Measurements from ENCODE around the gene MYO6.
A peak's percentile ranks its signal among the peaks of the same experiment; 100 is the strongest.
"Not testable (repeated sequence)": the region's sequence is repeated elsewhere in the genome, so short reads cannot be mapped to it uniquely, and the experiment has no call there.

MYO6 gene

DNA sequence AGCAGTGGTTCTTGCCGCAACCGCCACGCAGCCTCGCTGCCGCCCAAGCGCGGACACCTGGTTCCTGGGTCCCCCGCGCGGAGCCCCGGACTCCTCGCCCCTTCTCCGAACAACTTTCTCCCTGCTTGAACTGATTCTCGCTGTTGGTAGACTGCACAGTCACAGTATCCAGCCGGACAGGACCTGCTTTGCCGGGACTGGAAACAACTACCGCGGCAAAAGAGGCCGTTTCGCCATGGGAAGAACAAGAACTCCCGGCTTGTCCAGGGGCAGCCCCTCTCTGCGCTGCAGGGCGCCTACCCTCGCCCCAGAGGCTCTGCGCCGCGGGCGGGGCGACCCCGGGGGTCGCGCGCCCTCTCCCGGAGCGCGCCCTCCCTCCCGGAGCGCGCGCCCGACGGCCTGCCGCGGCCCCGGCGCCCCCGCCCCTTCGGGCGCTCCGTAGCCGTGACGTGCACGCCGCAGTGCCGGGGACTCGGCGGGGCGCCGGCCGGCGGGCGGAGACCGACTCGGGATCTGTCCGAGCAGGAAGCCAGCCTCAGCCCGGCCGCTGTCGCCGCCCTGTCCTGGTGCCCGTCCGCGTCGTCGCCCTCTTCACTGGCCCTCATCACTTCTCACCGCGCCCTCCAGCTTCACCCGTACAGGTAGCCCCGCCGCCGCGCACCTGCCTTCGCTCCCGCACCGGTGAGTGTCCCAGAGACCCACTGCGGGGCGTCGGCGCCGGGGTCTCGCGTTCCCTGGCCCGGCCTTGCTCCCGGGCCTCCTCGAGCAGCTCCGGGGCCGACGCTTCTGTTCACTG lies at the start of gene MYO6:
MYO6 (plus strand) TSS at position 497 of the 796 bp plus-strand sequence. CDS start 68,309 bp downstream, outside the sequence.
- DNase-seq, result peak; percentile 73

DNA sequence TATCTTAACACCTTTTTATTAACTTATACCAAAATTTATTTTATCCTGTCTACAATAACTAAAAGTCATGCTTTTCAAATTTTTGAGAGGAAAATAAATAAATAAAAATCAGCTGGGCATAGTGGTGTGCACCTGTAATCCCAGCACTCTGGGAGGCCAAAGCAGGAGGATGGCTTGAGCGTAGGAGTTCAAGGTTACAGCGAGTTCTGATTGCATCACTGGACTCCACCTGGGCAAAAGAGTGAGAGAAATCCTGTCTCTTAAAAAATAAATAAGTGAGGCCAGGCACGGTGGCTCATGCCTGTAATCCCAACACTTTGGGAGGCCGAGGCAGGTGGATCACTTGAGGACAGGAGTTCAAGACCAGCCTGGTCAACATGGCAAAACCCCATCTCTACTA lies 40.7 kb upstream of the MYO6 start:
- not testable (repeated sequence) for DNase-seq

DNA sequence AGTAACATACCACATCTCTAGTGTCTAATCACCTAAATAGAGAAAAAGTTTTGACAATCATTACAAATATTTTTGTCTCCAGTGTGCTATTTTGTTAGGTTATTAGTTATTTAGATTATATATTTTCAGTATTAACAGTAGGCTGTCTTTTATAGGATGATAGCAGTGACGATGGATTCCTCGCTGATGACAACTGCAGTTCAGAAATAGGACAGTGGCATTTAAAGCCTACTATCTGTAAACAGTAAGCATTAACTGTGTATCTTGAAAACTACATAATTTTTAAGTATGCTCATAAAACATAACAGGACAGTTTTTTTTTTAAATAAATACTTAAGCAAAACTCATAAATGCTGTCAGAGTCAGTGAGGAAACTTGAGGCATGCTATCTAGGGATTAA lies 37.9 kb upstream of the MYO6 start:
- no peak for DNase-seq

- no peak for DNase-seq
Measured at GRCh38 chr6:75719133-75719532, 29.9 kb upstream of the MYO6 start.

DNA sequence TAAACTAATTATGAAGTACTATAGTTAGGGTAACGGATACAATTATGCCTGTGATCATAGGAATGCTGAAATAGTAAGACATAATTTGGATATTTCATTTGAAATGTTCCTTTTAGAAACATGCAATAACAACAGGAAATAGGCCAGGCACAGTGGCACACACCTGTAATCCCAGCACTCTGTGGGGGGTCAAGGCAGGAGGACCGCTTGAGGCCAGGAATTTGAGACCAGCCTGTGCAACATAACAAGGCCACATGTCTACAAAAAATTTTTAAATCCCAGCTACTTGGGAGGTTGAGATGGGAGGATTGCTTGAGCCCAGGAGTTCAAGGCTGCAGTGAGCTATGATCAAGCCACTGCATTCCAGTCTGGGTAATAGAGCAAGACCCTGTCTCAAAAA lies 25.7 kb upstream of the MYO6 start:
- no peak for DNase-seq

GRCh38 chr6:75727206-75727605 lies 21.8 kb upstream of the MYO6 start:
- DNase-seq, result no peak

DNA sequence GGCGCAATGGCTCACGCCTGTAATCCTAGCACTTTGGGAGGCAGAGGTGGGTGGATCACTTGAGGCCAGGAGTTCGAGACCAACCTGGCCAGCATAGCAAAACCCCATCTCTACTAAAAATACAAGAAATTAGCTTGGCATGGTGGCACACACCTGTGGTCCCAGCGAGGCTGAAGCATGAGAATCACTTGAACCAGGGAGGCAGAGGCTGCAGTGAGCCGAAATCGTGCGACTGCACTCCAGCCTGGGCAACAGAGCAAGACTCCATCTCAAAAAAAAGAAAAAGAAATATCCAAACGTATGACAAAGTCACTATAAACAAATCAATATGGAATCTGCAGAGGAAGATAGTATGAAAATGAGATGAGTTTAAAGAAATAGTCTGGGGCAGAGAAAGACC lies 18.0 kb upstream of the MYO6 start:
- not testable (repeated sequence) for DNase-seq

DNA sequence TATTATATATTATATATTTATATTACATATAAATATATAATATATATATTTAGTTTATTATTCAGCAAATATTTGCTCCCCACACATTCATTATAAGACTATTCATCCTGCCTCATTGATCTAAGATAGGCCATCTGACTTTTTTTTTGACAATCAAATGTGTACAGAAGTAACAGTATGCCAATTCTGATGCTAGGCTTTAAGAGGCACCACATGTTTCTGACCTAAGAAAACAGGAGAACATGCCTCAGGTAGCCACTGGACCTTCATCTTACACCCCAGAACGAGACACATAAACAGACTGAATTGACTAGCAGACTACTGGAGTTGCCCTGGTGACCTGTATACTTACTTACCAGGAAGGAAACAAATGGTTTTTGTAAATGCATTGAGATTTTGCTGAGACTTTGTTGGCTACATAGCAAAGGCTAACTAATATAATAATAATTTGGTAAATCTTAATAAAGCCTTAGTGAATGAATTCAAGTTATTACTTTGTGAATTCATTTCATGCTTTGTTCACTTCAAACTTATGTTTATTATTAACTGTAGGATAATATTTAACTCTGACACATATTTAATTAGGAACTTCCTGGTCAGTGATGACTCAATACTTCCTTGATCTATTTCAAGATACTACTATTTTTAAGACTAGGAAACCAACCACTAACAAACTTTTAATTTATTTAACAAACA lies 13.4 kb upstream of the MYO6 start:
- no peak for DNase-seq

DNA sequence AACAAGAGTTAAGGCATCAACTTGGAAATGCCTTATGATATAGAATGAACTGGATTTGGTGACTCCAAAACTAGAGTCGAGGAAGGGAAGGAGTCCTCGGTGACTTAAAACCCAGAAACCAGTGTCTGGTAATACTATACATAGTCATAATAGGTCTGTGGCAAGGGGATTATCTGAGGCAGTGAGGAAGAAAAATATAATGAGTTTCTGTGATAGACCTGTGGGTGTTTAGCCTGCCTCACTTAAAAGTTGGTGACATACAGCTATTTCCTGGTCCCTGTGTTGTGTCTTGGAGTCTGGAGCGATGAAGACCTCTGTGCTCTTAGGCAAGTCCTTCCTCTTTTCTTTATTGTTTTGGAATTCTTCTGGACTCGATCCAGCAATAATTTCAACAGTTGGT lies 5.1 kb upstream of the MYO6 start:
- no peak for DNase-seq

GRCh38 chr6:75745404-75745803 lies 3.6 kb upstream of the MYO6 start:
- no peak for DNase-seq

- peak; percentile 46 for DNase-seq
Measured at GRCh38 chr6:75746221-75746620, 2.8 kb upstream of the MYO6 start.

DNA sequence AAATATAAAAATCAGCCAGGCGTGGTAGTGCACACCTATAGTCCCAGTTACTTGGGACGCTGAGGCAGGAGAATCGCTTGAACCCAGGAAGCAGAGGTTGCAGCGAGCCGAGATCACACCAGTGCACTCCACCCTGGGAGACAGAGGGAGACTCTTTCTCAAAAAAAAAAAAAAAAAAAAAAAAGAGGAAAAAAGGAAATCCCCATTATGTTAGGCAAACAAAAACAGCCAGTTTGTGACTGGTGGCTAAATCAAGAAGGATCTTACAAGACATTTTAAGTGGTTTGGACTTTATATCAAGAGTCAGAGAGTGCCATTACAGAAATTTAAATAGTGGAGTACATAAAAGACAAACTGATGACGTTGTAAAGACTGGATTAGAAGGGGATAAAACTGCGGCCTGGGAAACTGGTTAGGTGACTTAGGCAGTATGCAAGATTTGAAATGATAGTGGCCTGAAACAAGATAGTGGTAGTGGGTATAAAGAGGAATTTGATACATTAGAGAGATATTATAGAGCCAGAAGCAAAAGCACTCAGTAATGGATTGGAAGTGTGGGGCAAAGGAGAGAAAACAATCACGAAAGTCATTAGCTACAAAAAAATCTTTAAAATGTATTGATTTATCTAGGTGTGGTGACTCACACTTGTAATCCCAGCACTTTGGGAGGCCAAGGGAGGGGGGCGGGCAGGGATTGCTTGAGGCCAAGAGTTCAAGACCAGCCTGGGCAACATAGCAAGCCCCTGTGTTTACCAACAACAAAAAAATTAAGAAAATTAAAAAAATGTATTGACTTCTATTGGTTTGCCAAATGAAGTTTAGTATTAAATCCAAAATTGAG lies 1.7 kb upstream of the MYO6 start:
- DNase-seq, result peak; percentile 21

DNA sequence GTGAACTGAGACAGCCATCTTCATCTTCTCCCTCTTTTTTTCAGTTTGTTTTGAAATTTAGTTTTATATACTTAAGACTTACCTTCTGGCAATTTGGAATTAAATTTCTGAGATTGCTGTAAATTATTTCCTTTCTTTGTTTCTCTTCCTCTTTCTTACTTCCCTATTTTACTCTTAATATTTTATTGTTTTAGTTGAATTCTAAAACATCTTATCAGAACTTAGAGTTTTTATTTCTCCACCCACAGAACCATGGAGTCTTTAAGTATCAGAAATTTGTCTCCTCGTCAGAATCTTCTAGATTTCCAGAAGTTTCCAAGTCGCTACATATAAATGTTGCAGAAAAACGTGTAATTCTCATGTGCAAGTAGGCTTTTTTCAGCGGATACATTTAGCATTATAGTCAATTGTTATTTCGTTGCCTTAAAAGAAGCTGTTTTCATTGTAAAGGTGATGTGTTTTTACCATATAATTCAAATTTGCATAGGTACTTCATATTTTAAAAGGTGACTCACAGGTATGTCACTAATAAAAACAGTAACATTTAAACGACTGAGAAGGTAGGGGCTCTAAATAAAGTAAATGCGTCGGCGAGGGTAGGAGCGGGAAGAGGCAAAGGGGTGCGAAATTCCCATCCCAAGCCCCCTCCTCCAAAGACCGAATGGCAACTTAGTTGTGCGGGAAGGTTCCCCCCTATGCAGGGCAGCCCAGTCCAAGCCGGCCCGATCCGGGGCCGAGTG lies 866 bp upstream of the MYO6 start:
- DNase-seq, result no peak

GRCh38 chr6:75751443-75751842 lies 2.4 kb downstream of the MYO6 start:
- no peak for DNase-seq

GRCh38 chr6:75752365-75752764 lies 3.3 kb downstream of the MYO6 start:
- no peak for DNase-seq

- DNase-seq, result no peak
Measured at GRCh38 chr6:75755704-75756103, 6.7 kb downstream of the MYO6 start.

GRCh38 chr6:75757295-75757694 lies 8.3 kb downstream of the MYO6 start:
- DNase-seq, result no peak

DNA sequence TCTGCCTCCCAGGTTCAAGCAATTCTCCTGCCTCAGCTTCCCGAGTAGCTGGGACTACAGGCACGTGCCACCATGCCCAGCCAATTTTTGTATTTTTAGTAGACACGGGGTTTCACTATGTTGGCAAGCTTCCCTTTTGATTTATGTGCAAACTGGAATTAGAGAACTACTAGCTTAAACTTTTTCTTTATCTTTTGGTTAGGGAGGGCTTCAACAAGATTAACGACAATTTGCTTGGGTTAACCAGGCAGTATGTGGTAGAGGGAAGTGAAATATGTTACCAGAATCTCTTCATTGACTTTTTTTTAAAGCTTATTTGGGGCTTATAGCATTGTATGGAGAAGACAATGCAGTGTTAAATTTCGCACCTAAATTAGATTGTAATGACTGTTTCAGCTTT lies 9.0 kb downstream of the MYO6 start:
- DNase-seq, result no peak

DNA sequence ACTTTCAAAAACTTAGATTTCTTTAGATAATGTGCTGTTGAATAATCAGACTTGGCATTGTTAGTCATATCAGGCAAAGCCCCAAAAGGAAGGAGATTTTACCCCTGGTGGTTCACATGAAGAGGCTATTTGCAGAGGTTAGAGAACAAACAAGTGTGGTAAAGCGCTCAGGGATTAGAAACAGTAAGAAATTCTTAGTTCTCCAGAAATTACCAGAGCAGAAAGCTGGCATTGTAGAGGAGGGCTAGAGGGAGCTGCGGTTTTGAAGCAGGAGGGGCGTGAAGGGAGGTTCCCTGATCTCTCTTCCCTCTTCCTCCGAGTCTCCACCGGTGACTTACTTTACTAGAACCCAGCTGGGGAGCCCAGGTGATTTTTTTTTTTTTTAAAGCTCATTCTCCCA lies 10.2 kb downstream of the MYO6 start:
- DNase-seq, result no peak

- DNase-seq, result no peak
Measured at GRCh38 chr6:75760320-75760719, 11.3 kb downstream of the MYO6 start.

DNA sequence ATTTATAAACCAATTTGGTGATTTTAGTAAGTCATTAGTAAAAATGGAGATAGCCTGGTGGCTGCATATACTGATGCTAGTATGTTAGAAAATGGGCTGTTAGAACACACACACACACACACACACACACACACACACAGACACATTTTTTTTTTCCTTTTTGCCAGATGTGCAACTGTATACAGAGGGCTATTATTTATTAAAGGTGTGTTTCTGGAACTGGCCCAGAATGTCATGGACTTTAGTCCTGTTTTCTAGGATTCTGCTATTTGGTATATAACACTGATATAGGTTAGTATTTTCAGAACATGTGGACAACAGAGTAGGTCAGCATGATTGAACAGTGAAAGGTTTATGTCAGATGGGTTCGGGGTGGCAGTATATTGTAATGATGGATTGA lies 12.4 kb downstream of the MYO6 start:
- no peak for DNase-seq

DNA sequence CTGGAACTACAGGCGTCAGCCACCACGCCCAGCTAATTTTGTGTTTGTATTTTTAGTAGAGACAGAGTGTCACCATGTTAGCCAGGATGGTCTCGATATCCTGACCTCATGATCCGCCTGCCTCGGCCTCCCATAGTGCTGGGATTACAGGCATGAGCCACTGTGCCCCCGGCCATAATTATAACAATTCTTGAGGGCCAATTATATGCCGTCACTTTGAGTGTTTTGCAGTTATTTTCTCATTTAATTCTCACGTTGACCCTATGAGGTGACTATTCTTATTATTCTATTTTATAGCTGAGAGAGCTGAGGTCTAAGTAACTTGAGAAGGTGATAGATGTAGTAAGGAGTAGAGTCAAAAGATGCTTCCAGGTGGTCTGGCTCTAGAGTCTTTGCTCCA lies 13.0 kb downstream of the MYO6 start:
- DNase-seq, result no peak

DNA sequence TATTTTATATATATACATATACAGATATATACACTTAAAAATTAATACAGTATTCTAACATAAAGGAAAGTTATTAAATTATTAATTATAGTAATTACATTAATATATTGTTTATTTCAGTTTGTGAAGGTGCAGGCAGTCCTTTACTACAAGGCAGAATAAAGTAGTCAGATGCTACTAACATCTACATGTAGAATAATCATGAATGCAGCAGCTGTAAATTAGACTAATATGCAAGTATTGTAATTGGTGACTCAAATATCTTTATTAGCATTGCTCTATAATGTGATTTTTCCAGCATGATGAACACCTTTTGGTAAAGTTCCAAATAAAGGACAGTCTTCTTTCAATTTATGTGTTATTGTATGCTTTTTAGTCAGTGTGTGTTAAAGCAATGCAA lies 17.3 kb downstream of the MYO6 start:
- no peak for DNase-seq
